HPDE6-E6E7 (cell line): ENCODE results near the gene ZNF281.
"Not testable (repeated sequence)": the region's sequence is repeated elsewhere in the genome, so short reads cannot be mapped to it uniquely, and the experiment has no call there.

Experiments
- DNase-seq: peaks from one replicate; pipeline ENCODE4 v3.0.0; 2011; ENCODE audit warnings: missing footprints; ENCODE audit errors: extremely low spot score

Gene ZNF281

GRCh38 chr1:200364091-200364759, 45.6 kb downstream of the ZNF281 start:
- no peak for DNase-seq

- no peak for DNase-seq
These were observed 46.4 kb downstream of the ZNF281 start for GRCh38 chr1:200363264-200363933.

- no peak for DNase-seq
These were observed 47.4 kb downstream of the ZNF281 start for GRCh38 chr1:200362421-200362820.

- no peak for DNase-seq
These were observed 50.1 kb downstream of the ZNF281 start for GRCh38 chr1:200359610-200360163.

- not testable (repeated sequence) for DNase-seq
These were observed 51.9 kb downstream of the ZNF281 start for GRCh38 chr1:200357925-200358324.

- DNase-seq: no peak
These were observed 54.0 kb downstream of the ZNF281 start for GRCh38 chr1:200355801-200356200.
